PC-3 (cell line): ENCODE data around the gene OR7D2.

Experiments
- CTCF ChIP-seq: fragments of 300-600 bp; sonication (generic); conservative IDR thresholded peaks from 2 replicates; pipeline ENCODE4 v1.5.1; 2017; ENCODE audit warnings: antibody characterized with exemption, low read depth, mild to moderate bottlenecking, low read length
- EZH2 ChIP-seq: fragments of 300-600 bp; sonication (generic); IDR thresholded peaks from one replicate; pipeline ENCODE4 v1.6.1; 2017; ENCODE audit warnings: antibody characterized with exemption, mild to moderate bottlenecking, low read length; ENCODE audit not compliant: unreplicated experiment
- EZH2phosphoT487 ChIP-seq: fragments of 300-600 bp; sonication (generic); IDR thresholded peaks from 2 replicates; pipeline ENCODE4 v1.6.1; 2018; ENCODE audit warnings: mild to moderate bottlenecking, antibody characterized with exemption, low read length, borderline replicate concordance

- TF ChIP-seq EZH2phosphoT487 (no peak), CTCF (no peak), EZH2 (no peak)
Measured at GRCh38 chr19:9187191-9187590, 8.4 kb downstream of the OR7D2 start.
